ENCODE data around the gene ZNF516.

ZNF516 gene

GRCh38 chr18:76506974-76507764 lies 12.1 kb upstream of the ZNF516 start:
- DNase-seq (ENCODE audit: low read depth) = no peak

GRCh38 chr18:76506395-76506794 lies 11.4 kb upstream of the ZNF516 start:
- no peak for DNase-seq (ENCODE audit: low read depth)

GRCh38 chr18:76505614-76506013 lies 10.6 kb upstream of the ZNF516 start:
- no peak for DNase-seq (ENCODE audit: low read depth)

DNA sequence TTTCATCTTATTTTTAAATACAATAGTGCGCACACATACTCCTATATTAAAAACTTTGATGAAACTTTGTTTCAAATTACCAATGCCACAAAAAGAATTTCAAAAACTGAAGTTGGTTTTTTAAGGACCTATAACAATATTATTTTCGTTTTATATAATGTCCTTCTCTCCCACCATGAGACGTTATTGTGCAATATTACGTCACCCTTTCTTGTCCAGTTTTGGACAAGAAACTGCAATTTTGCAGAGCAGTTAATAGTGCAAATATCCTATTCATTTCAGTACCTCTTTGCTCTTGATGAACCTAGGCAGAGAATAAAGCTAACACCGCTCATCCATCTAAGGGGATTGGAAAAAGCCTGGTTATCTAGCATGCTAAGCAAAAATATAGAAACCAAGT lies 9.7 kb upstream of the ZNF516 start:
- DNase-seq (ENCODE audit: low read depth) = no peak

DNA sequence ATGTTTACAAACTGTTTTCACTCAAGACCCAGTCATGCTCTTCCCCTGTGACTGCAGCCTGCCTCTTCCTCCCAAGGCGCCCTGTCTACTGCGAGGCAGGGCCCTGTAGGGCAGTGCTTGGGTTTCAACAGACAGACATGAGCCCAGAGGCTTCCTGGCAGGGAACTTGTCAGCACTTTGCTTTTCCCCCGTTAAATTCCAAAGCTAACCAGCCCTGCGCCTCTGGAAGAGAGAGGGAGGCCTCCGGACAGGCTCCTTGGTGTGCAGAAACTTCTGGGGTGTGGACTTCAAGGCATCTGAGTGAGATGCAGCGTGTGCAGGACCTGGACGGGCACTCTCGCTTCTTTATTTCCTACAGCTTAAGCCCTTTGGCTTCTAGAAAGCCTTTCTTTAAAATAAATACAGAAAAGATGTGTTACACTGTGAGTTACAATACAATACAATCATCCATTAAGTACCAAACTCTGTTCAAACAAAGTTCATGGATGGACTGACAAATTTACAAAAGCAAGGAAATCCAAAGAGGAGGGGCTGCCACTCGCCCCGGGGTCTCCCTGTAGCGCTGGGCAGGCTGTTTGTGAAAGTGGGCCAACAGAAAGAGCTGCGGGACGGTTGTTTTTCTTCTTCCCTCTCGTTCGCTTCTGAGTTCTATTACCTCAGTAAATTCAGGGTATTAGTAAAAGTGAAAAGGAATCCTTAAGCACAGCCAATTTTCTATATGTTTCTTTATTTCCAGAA lies 8.8 kb upstream of the ZNF516 start:
- no peak for DNase-seq (ENCODE audit: low read depth)

DNA sequence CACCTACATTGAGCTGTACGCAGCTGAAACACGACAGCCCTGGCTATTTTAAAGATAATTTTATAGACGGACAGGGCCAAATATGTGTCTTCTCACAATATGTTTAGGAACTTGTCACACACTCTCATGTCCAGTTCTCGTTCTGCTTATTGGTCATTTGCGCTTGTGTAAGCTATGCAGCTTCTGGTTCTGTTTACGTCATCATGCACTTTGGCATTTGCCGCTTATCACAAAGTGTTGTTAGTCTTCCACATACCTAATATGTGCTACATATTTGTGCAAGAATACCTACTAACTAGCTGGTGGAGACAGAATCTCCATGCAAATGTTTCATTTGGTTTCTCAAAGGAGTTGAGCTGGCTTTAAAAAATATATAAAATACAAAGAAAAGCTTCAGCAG lies 7.5 kb upstream of the ZNF516 start:
- DNase-seq (ENCODE audit: low read depth) = no peak

- DNase-seq (ENCODE audit: low read depth) = no peak
These were observed 4.7 kb upstream of the ZNF516 start for GRCh38 chr18:76499637-76500340.

GRCh38 chr18:76499021-76499420 lies 4.0 kb upstream of the ZNF516 start:
- no peak for DNase-seq (ENCODE audit: low read depth)

GRCh38 chr18:76498064-76498463 lies 3.0 kb upstream of the ZNF516 start:
- no peak for DNase-seq (ENCODE audit: low read depth)

DNA sequence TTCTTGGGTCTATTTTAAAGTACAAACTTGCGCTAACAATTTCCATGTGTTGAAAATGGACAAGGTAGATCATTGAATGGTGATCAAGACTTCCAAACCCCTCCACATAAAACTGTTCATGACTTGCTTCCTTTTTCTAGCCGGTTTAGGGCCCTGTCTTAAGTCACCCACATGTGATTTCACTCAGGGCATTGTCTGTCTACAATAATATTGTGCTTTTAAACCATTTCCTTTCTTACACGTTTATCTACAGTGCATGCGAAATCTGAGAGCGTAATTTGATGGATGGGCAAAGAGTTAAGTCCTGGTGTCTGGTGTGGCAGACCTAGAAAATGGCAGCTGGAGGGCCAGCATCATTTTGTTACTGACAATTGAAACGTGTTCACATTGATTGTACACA lies 2.0 kb upstream of the ZNF516 start:
- DNase-seq (ENCODE audit: low read depth) = no peak

GRCh38 chr18:76496194-76496890 lies 1.3 kb upstream of the ZNF516 start:
- DNase-seq (ENCODE audit: low read depth) = peak; percentile 4

- no peak for DNase-seq (ENCODE audit: low read depth)
These were observed 572 bp upstream of the ZNF516 start for GRCh38 chr18:76495435-76496193.

- DNase-seq (ENCODE audit: low read depth) = no peak
These were observed 624 bp downstream of the ZNF516 start for GRCh38 chr18:76494231-76495005.

- no peak for DNase-seq (ENCODE audit: low read depth)
These were observed 1.6 kb downstream of the ZNF516 start for GRCh38 chr18:76493213-76494161.

DNA sequence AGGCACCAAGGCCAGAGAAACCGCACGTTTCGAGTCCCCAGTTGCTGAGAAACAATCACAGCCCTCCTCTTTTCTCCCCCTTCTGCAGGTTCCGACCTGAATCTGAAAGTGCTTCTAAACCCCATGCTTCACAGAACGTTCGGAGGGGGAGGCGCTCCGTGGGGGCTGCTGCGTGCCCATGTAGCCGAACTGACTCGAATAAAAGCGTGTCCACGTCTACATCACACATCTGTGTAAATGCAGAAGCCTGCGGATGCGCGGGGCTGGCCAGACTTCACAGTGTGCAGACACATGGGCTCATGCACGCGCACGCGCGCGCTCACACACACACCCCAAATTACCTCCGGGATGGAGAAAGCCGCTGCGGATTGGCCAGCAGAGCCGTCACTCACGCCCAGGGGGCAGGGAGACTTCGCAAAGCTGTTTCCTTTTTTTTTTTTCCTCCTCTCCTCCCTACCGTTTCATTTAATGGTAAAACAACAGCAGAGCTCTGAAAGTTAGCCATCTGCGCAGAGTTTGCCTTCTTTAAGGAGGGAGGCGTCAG lies 2.3 kb downstream of the ZNF516 start:
- peak; percentile 94 for DNase-seq (ENCODE audit: low read depth)

GRCh38 chr18:76491776-76492668 lies 3.0 kb downstream of the ZNF516 start:
- DNase-seq (ENCODE audit: low read depth) = peak; percentile 19

DNA sequence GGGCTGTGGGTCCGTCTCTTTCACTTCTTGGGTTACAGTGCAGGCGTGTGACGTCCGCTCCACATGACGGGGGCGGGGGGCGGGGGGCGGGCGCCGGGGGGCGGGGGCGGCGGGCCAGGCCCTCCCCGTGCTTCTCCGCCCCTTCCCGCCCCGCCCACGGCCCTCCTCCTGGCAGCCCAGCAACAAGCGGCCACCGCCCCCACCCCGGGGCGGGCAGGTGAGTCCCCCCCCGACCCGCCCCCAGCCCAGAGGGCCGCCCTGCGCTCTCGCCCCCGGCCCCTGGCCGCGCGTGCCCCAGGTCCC lies 3.6 kb downstream of the ZNF516 start:
- peak; percentile 55 for DNase-seq (ENCODE audit: low read depth)

GRCh38 chr18:76490670-76491472 lies 4.2 kb downstream of the ZNF516 start:
- peak; percentile 28 for DNase-seq (ENCODE audit: low read depth)
